ENCODE measurements around the gene RASSF6.

Gene RASSF6

DNA sequence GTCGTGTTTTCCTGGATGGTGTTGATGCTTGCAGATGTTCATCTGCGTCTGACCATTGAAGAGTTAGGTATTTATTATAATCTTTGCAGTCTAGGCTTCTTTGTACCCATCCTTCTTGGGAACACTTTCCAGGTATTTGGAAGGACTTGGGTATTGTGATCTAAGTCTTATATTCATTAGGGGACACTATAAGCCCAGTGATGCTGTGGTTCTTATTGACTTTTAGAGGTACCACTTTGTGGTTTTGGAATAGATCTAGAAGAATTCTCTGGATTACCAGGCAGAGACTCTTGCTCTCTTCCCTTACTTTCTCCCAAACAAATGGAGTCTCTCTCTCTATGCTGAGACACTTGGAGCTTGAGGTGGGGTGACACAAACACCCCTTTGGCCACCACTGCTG lies 97.1 kb downstream of the RASSF6 start:
- no peak overlapping the region for H3K4me3 ChIP-seq (ENCODE audit: low read length)
- H3K27ac ChIP-seq (ENCODE audit: low read depth, low read length): no peak overlapping the region
- peaks cover 18% of the 10 kb centered on the region for H3K4me1 ChIP-seq (ENCODE audit: insufficient read depth, low read length)
- 84% methylated on average over 2 of the region's 2 CpGs for WGBS
- no peaks in the 10 kb centered on the region for H3K27me3 ChIP-seq (ENCODE audit: insufficient read depth, low read length)
- no peaks in the 10 kb centered on the region for H3K36me3 ChIP-seq (ENCODE audit: insufficient read depth, low read length)
- peaks cover 8% of the 10 kb centered on the region for H3K9me3 ChIP-seq (ENCODE audit: insufficient read depth, low read depth, low read length)
- no peak overlapping the region for H3K9ac ChIP-seq (ENCODE audit: low read depth, low read length)
